HEK293 (cell line): ENCODE results near the gene EEF1A2.

Experiments used
- CTCF ChIA-PET: fragments of 350-600 bp; formaldehyde crosslinking; extraction: SDS; loops from one replicate; lab custom pipeline; 2021; ENCODE audit warnings: antibody characterized with exemption; lab: Yijun Ruan, JAX
- POLR2A ChIA-PET: fragments of 300-600 bp; formaldehyde crosslinking; extraction: SDS; loops from one replicate; lab custom pipeline; 2020; ENCODE audit warnings: antibody characterized with exemption, inconsistent platforms; lab: Yijun Ruan, JAX
- H3K27ac ChIP-seq: fragments of 200-500 bp; sonication (Bioruptor generic); 2 replicates; pipeline ENCODE4 v1.5.1; 2014; ENCODE audit warnings: low read depth, low read length, control low read depth, inconsistent platforms; ENCODE audit errors: extremely low read depth
- H3K36me3 ChIP-seq, 2 experiments: fragments of 200-500 bp in 1 of 2; sonication (Bioruptor generic) in 1 of 2; 1 replicate in 1 of 2; 2 replicates in 1 of 2; pipeline ENCODE4 v1.5.1; 2014 to 2017; ENCODE audit warnings: inconsistent platforms in 2 of 2, low read length in 2 of 2; ENCODE audit not compliant: control insufficient read depth in 2 of 2, insufficient read depth in 1 of 2
- H3K4me1 ChIP-seq: fragments of 200-500 bp; sonication (Bioruptor generic); 2 replicates; pipeline ENCODE4 v1.5.1; 2014; ENCODE audit warnings: mild to moderate bottlenecking, low read length, inconsistent platforms; ENCODE audit not compliant: control insufficient read depth, insufficient read depth
- H3K4me3 ChIP-seq: 2 replicates; pipeline ENCODE4 v1.5.1; 2011; ENCODE audit warnings: low read depth, mild to moderate bottlenecking, control low read depth, low read length, moderate library complexity
- H3K9me3 ChIP-seq: fragments of 200-500 bp; sonication (Bioruptor generic); 2 replicates; pipeline ENCODE4 v1.5.1; 2014; ENCODE audit warnings: low read depth, low read length, inconsistent platforms; ENCODE audit not compliant: control insufficient read depth, insufficient read depth
- BCL11A ChIP-seq: fragments of 450-650 bp; formaldehyde crosslinking; IDR thresholded peaks from 2 replicates; pipeline ENCODE4 v1.5.1; 2016; ENCODE audit warnings: low read depth, missing biosample characterization, missing genetic modification characterization
- GLI4 ChIP-seq: fragments of 450-650 bp; formaldehyde crosslinking; IDR thresholded peaks from 2 replicates; pipeline ENCODE4 v1.5.1; 2016; ENCODE audit warnings: missing biosample characterization, missing genetic modification characterization
- GLIS1 ChIP-seq: fragments of 450-650 bp; formaldehyde crosslinking; IDR thresholded peaks from 2 replicates; pipeline ENCODE4 v1.5.1; 2016; ENCODE audit warnings: missing biosample characterization, missing genetic modification characterization
- KLF1 ChIP-seq: fragments of 450-650 bp; formaldehyde crosslinking; IDR thresholded peaks from 2 replicates; pipeline ENCODE4 v1.5.1; 2016; ENCODE audit warnings: missing biosample characterization, missing genetic modification characterization
- KLF10 ChIP-seq: fragments of 450-650 bp; IDR thresholded peaks from 2 replicates; pipeline ENCODE4 v1.5.1; 2018; ENCODE audit warnings: missing biosample characterization, mild to moderate bottlenecking, missing genetic modification characterization
- KLF7 ChIP-seq: fragments of 450-650 bp; formaldehyde crosslinking; IDR thresholded peaks from 2 replicates; pipeline ENCODE4 v1.5.1; 2016; ENCODE audit warnings: missing biosample characterization, missing genetic modification characterization, borderline replicate concordance
- KLF9 ChIP-seq: fragments of 450-650 bp; formaldehyde crosslinking; IDR thresholded peaks from 2 replicates; pipeline ENCODE4 v1.5.1; 2016; ENCODE audit warnings: missing biosample characterization, missing genetic modification characterization, low read depth
- MEIS1 ChIP-seq: sonication (generic); formaldehyde crosslinking; IDR thresholded peaks from 2 replicates; pipeline ENCODE4 v1.8.1; 2022; ENCODE audit warnings: missing genetic modification reagents, mild to moderate bottlenecking, borderline replicate concordance
- PBX3 ChIP-seq: sonication (generic); formaldehyde crosslinking; IDR thresholded peaks from 2 replicates; pipeline ENCODE4 v1.8.1; 2022; ENCODE audit warnings: mild to moderate bottlenecking, moderate library complexity, missing genetic modification reagents
- SETDB1 ChIP-seq: IDR thresholded peaks from one replicate; pipeline ENCODE4 v1.6.1; 2017; ENCODE audit warnings: mild to moderate bottlenecking, low read length, moderate library complexity, mixed read lengths; ENCODE audit not compliant: insufficient read length
- SP7 ChIP-seq: fragments of 450-650 bp; formaldehyde crosslinking; IDR thresholded peaks from 2 replicates; pipeline ENCODE4 v1.5.1; 2016; ENCODE audit warnings: missing biosample characterization, missing genetic modification characterization
- ZBTB6 ChIP-seq: fragments of 450-650 bp; formaldehyde crosslinking; IDR thresholded peaks from 2 replicates; pipeline ENCODE4 v1.5.1; 2017; ENCODE audit warnings: missing biosample characterization, missing genetic modification characterization
- ZFP69B ChIP-seq: fragments of 450-650 bp; formaldehyde crosslinking; IDR thresholded peaks from 2 replicates; pipeline ENCODE4 v1.5.1; 2016; ENCODE audit warnings: missing biosample characterization, missing genetic modification characterization
- ZNF18 ChIP-seq: fragments of 450-650 bp; formaldehyde crosslinking; IDR thresholded peaks from 2 replicates; pipeline ENCODE4 v1.5.1; 2016; ENCODE audit warnings: missing biosample characterization, missing genetic modification characterization
- ZNF214 ChIP-seq: fragments of 450-650 bp; formaldehyde crosslinking; IDR thresholded peaks from 2 replicates; pipeline ENCODE4 v1.5.1; 2017; ENCODE audit warnings: missing biosample characterization, mild to moderate bottlenecking, missing genetic modification characterization, borderline replicate concordance
- ZNF221 ChIP-seq: fragments of 450-650 bp; formaldehyde crosslinking; IDR thresholded peaks from 2 replicates; pipeline ENCODE4 v1.5.1; 2017; ENCODE audit warnings: missing biosample characterization, missing genetic modification characterization, borderline replicate concordance
- ZNF26 ChIP-seq: fragments of 450-650 bp; formaldehyde crosslinking; IDR thresholded peaks from 2 replicates; pipeline ENCODE4 v1.5.1; 2016; ENCODE audit warnings: missing biosample characterization, missing genetic modification characterization
- ZNF302 ChIP-seq: fragments of 450-650 bp; formaldehyde crosslinking; IDR thresholded peaks from 2 replicates; pipeline ENCODE4 v1.5.1; 2016; ENCODE audit warnings: missing biosample characterization, missing genetic modification characterization, low read depth
- ZNF324 ChIP-seq: fragments of 450-650 bp; formaldehyde crosslinking; IDR thresholded peaks from 2 replicates; pipeline ENCODE4 v1.5.1; 2016; ENCODE audit warnings: missing biosample characterization, missing genetic modification characterization
- ZNF48 ChIP-seq: fragments of 450-650 bp; formaldehyde crosslinking; IDR thresholded peaks from 2 replicates; pipeline ENCODE4 v1.5.1; 2016; ENCODE audit warnings: missing biosample characterization, missing genetic modification characterization
- ZNF488 ChIP-seq: fragments of 450-650 bp; formaldehyde crosslinking; IDR thresholded peaks from 2 replicates; pipeline ENCODE4 v1.5.1; 2016; ENCODE audit warnings: missing biosample characterization, missing genetic modification characterization
- ZNF514 ChIP-seq: fragments of 450-650 bp; formaldehyde crosslinking; IDR thresholded peaks from 2 replicates; pipeline ENCODE4 v1.5.1; 2016; ENCODE audit warnings: missing biosample characterization, missing genetic modification characterization
- ZNF529 ChIP-seq: fragments of 450-650 bp; formaldehyde crosslinking; IDR thresholded peaks from 2 replicates; pipeline ENCODE4 v1.5.1; 2017; ENCODE audit warnings: missing genetic modification characterization, missing biosample characterization; ENCODE audit not compliant: insufficient replicate concordance
- ZNF549 ChIP-seq: fragments of 450-650 bp; IDR thresholded peaks from 2 replicates; pipeline ENCODE4 v1.5.1; 2018; ENCODE audit warnings: missing biosample characterization, missing genetic modification characterization, mild to moderate bottlenecking, inconsistent platforms, moderate library complexity
- ZNF600 ChIP-seq: fragments of 450-650 bp; formaldehyde crosslinking; IDR thresholded peaks from 2 replicates; pipeline ENCODE4 v1.5.1; 2016; ENCODE audit warnings: missing biosample characterization, missing genetic modification characterization
- ZNF792 ChIP-seq: fragments of 450-650 bp; formaldehyde crosslinking; IDR thresholded peaks from 2 replicates; pipeline ENCODE4 v1.5.1; 2016; ENCODE audit warnings: missing biosample characterization, missing genetic modification characterization
- ZNF830 ChIP-seq: fragments of 450-650 bp; IDR thresholded peaks from 2 replicates; pipeline ENCODE4 v1.5.0; 2018; ENCODE audit warnings: missing biosample characterization, missing genetic modification characterization, low read depth, mild to moderate bottlenecking, moderate library complexity

EEF1A2 gene

GRCh38 chr20:63530788-63531160, 31.9 kb upstream of the EEF1A2 start:
- TF ChIP-seq BCL11A (0 out of 2 replicates have a peak, but pooled peaks have one; percentile 43), ZNF221 (tag by site-specific recombination) (no peak), KLF1 (tag by site-specific recombination) (no peak; the same call in 1 of the 2 replicates), ZNF600 (tag by site-specific recombination) (0 out of 2 replicates have a peak, but pooled peaks have one; percentile 32), ZNF48 (no peak), MEIS1 (CRISPR knock-in tag) (no peak), ZNF549 (tag by site-specific recombination) (no peak), SETDB1 (no peak)
- Histone ChIP-seq H3K4me1 (no peaks in the 10 kb centered on the region), H3K9me3 (no peaks in the 10 kb centered on the region), H3K27ac (no peak overlapping the region), H3K4me3 (no peak overlapping the region), H3K36me3 (no peaks in the 10 kb centered on the region)
- CTCF ChIA-PET = interaction anchor here (0.6 kb wide), 1 partner anchor 145 kb away, joined by 3 read pairs; no protein-coding TSS in a partner anchor
- POLR2A ChIA-PET = interaction anchor here (0.7 to 1.5 kb wide), 2 partner anchors 10 to 127 kb away, joined by 3 to 5 read pairs; partner anchors contain the start of genes PPDPF and RTEL1

- H3K9me3 ChIP-seq = no peaks in the 10 kb centered on the region
- no peak overlapping the region for H3K4me3 ChIP-seq
- H3K36me3 ChIP-seq = no peaks in the 10 kb centered on the region
- ChIA-PET CTCF (no interaction called here), POLR2A (interaction anchor here (0.6 to 1.5 kb wide), 3 partner anchors 9 to 144 kb away, joined by 3 to 5 read pairs (median 3); partner anchors contain the start of gene PPDPF)
- H3K27ac ChIP-seq = no peak overlapping the region
- H3K4me1 ChIP-seq = no peaks in the 10 kb centered on the region
- TF ChIP-seq ZNF792 (tag by site-specific recombination) (no peak), ZNF26 (no peak), KLF10 (tag by site-specific recombination) (peak; percentile 80), ZNF529 (tag by site-specific recombination) (no peak), ZNF214 (no peak), ZNF488 (tag by site-specific recombination) (no peak), SP7 (no peak), ZBTB6 (tag by site-specific recombination) (no peak), ZNF830 (tag by site-specific recombination) (no peak), ZNF18 (tag by site-specific recombination) (no peak), KLF7 (tag by site-specific recombination) (no peak), ZFP69B (0 out of 2 replicates have a peak, but pooled peaks have one; percentile 49), ZNF514 (tag by site-specific recombination) (no peak), GLI4 (no peak), ZNF324 (tag by site-specific recombination) (no peak), GLIS1 (tag by site-specific recombination) (no peak), PBX3 (no peak), KLF9 (tag by site-specific recombination) (0 out of 2 replicates have a peak, but pooled peaks have one; percentile 16), ZNF302 (tag by site-specific recombination) (no peak)
Measured at GRCh38 chr20:63529861-63530787, 31.2 kb upstream of the EEF1A2 start.
